Raji (cell line): ENCODE measurements around the gene INF2.

ENCODE experiments used
- POLR2A ChIP-seq: IDR thresholded peaks from 2 replicates; pipeline ENCODE4 v1.6.1; 2011; ENCODE audit warnings: low read depth, low read length, control low read depth; ENCODE audit not compliant: insufficient read depth

The INF2 gene

DNA sequence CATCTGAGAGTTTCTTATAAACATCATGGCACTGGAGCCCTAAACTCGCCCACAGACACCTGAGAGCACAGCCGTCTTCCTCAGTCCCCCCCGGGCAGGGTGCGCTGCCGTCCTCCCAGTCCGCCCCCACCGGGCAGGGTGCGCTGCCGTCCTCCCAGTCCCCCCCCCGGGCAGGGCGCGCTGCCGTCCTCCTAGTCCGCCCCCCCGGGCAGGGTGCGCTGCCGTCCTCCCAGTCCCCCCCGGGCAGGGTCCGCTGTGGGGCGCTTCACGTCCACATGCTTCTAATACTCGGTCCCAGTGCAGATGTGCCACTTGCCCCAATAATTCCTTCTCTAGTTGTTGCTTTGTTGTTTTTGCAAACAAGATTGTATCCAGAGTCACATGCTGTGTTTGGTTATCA is 27.7 kb downstream of the INF2 start:
- TF ChIP-seq POLR2A = no peak

DNA sequence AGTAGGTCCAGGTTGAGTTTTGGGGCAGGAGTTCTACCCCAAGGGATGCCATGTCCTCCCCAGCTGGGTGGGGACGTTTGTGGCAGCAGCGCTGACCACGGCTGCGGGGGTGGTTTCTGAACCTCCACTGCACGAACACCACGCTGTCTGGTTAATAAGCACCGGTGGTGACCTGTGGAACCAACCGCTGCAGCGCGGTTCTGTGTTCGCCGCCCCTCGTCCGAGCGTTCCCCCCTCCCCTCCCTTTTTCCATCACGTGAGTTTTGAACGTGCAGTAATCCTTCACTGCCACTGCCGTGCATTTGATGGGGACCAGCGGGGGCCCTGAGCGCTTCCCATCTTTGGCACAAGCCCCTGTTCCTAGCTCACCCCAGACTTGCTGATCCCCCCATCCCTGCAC is 28.2 kb downstream of the INF2 start:
- TF ChIP-seq POLR2A = no peak

DNA sequence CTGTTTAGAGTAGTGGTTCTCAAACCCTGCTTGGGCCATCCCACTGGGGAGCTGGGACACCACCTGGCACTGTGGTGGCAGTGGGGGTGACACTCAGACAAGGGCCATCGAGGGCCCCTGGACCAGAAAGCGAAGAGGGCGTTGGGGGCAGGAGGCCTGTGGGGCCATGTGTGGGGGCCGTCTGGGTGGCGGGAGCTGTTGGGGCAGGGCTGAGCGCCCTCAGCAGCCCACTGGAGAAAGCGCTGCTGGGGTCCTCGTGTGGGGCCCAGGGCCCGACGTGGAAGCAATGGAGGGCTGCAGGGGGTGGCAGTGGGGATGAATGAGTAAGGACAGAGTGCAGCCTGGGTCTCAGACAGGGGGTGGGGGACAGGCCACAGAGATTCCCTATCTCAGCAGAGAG is 28.7 kb downstream of the INF2 start:
- TF ChIP-seq POLR2A = no peak

DNA sequence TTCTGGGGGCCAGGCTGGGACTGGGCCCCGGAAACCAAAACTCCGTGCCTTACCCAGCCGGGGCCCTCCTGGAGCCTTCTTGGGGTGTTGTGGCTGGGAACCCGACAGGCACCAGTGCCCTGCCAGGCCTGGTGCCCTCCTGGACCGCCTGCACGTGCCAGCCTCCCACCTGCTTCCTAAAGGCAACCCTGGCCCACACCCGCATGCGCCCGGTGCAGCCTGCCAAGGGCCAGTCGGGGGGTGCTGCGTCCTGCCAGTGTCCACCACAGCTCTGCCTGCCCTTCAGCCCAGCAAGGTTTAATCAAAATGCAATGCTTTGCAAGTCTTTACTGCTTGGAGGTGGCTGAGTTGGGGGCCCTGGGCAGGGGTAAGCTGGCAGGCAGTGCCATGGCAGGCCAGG is 29.5 kb downstream of the INF2 start:
- no peak for TF ChIP-seq POLR2A

DNA sequence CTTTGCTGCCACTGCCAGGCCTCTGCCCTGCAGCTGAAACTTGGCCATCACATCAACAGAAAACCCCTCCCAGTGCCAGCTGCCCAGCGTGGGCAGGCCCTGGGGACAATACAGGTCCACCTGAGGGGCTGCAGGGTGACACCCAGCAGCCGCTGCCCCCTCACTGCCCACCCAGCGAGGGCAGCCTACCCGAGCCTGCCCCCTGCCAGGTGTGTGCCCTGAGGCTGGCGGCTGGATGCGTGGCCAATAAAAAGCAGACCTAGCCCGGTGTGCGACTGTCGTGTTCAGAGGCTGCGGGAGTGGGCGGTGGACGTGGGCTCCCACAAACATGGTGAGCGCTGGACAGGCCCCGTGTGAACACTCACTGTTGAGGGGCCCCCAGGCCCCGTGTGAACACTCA is 29.9 kb downstream of the INF2 start:
- TF ChIP-seq POLR2A = no peak

DNA sequence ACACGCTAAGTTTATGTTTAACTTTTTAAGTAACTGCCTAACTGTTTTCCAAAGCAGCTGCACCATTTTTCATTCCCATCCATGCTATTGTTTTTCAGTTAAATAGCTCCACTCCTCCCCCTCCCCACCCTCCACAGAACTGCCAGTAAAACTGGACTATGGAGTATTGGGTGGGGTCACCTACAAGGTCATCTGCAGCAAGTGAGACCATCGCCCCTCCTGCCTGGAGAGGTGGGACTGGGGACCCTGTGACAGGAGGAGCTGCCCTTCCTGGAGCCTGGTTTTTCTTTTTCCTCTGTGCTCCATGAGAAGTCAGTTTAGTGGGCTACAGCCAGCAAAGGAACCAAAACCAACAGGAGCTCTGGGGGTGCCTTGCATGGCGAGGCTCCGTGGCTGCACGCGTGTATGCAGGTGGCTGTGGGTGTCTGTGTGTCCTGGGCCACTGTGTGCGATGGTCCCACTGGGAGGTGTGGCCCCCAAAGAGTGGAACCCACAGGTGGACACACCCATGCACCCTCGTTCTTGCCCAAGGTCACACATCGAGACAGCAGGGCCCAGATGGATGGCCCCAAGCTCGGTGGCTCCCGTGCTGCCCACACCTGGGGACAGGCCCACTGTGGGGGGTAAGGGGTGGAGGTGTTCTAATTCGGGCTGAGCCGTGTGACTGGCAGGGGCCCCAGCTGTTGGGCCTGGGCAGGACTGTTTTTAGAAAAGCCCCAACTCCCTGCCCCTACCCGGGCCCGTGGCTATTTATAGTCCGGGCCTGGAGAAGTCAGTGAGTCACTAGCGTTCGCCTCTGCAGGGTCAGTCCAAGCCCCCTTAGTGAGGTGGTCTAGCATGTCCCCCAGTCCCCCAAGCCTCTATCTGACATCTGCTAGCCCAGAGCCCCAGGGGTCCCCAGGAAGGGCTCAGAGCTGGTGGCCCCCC is 32.4 kb downstream of the INF2 start:
- no peak for TF ChIP-seq POLR2A

DNA sequence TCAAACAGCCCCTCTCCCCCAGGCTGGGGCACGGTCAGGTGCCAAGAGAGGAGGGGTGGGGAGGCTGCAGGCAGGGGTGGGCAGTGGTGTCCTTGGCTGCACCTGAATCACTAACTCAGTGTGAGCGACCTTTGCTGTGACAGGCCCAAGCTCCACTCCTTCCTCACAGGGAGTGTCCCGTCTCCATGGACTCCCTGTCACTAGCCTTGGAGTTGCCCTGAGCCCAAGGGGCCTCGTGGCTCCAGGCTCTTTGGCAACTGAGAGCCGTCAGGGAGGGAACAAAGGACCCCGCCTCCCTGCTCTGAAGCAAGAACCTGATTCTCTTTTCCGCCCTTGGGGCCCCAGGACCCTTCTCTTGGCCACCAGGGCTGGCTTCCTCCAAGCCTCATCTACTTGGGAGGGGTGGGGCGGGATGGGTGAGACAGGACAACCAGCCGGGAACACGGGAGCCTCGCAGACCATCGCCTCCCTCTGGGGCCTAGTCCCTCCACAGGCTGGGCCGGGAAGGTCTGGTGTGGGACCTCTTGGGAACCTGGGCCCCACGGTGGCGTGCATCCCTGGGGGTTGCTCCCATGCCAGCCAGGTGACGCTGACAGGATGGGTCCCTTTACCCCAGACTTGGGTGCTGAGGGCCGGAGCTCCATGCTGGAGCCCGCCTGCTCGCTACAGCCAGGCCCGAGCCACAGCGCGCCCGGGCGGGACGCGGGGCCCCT is 33.7 kb downstream of the INF2 start:
- no peak for TF ChIP-seq POLR2A

DNA sequence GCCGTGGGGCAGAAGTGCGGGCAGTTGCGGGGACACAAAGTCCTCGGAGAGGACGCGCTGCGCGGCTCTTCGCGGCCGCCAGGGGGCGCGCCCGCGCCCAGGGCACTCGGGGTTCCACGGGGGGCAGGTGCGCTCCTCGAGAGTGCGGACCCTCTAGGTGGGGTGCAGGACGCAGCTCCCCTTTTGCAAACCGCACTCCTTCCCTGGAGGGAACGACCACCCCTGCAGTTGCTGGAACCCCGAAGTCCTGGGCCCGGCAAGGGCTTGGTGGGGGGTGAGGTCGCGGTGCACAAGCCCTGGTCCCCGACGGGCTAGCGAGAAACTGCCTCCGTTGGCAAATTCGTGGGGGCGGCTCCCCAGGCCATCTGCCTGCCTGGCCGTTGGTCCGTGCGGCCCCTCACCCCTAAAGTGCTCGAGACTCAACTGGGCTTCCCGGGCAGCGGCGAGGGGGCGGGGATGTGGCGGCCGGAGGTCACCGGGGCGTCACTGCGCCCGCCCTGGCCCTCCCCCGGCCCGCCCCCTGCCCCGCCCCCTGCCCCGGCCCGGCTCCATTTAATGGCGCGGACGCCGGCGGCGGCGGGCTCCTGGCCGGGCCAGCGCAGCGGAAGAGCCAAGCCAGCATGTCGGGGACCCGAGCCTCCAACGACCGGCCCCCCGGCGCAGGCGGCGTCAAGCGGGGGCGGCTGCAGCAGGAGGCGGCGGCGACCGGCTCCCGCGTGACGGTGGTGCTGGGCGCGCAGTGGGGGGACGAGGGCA is 34.4 kb downstream of the INF2 start, which contains the start of gene ADSS1:
ADSS1 (plus strand) TSS at position 579 of the 756 bp plus-strand sequence; CDS start at position 621, 42 bp downstream.
- TF ChIP-seq POLR2A = peak; percentile 42; the same call in 1 of the 2 replicates

DNA sequence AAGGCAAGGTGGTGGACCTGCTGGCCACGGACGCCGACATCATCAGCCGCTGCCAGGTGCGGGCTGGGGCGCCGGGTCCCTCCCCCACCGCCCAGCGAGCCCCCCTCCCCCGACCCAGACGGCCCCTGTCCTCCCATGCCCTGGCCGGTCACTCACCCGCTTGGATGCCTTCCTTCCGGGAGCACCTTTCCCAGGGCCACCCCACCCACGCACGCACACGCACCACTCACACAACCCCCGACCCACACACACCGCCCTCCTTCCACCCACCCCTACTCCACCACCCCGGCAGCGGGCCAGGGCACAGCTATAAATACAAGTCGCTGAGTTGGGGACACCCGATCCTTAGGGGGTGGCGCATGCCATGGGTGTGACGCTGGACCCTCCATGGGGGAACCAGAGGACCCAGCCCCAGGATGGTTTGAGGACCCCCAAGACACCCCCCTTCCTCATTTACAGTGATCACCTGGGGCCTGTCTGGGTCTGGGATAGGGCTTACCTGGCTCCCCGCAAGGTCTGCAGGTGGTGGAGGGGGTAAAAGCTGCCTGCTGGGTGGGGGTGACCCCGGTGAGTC is 35.1 kb downstream of the INF2 start:
- TF ChIP-seq POLR2A = no peak

DNA sequence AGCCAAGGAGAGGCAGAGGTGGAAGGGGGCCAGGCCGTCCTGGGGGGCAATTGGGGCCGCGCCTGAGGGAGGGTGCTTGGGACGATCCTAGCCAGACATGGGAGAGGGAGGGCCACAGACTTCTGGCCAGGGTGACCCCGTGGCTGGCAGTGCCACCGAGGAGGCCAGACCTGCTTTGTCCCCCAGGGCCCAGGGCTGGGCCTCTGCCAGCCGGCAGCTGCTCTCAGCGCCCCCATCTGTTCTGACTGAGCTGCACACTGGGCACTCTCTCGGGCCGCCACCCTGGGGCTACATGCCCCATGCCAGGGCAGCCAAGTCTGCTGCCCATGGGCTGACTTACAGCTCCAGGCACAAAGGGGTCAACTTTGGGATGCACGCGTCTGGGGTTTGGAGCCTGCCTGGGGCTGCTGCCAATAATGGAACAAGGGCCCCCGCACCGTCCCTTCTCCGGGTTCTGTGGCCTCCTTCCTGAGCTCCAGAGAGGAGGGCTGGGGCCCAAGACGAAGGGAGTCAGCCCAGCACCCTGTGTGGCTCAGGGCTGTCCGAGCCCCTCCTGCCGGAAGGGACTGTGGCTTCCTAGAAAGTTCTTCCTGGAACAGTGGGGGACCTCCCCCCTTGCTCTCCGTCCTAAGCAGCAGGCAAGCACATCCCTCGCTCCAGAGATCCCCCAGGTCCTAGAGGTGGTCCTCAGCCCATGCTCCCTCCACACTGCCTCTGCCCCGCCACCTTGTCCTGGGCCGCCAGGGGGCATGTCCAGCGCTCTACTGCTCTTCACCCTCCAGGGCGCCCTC is 35.8 kb downstream of the INF2 start:
- TF ChIP-seq POLR2A = no peak

DNA sequence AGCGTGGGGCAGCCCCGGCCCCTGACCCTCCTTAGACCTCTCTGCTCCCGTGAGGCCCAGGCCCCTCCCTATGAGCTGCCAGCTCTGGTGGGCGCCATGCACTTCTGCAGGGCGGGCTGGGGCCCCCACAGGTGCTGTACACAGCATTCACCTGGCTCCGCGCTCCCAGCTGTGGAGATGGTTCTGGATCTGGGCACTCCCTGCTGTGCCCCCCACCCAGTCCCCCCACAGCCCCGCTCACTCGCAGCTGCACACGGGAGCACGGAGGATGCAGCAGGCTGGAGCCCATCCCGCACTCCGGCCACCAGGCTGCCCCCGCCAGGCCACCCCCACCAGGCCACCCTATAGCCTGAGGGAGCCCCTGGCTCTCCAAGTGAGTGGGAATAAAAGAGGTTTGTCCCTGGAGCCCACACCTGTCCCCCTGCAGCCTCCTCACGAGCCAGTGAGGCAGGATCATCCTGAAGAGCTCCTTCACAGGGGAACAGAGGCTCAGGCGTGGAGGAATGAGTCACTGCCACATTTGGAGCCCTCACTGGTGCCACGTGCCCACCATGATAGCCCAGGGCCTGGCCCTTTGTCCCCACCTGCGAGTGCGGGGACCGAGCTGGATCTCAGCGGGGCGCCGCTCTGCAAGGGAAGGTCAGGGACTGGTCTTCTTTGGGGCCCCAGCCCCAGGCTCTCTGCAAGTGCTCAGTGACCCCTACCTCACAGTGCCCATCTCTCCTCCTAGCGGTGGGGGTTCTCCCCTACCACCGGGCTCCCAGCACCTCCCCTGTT is 36.5 kb downstream of the INF2 start:
- no peak for TF ChIP-seq POLR2A

DNA sequence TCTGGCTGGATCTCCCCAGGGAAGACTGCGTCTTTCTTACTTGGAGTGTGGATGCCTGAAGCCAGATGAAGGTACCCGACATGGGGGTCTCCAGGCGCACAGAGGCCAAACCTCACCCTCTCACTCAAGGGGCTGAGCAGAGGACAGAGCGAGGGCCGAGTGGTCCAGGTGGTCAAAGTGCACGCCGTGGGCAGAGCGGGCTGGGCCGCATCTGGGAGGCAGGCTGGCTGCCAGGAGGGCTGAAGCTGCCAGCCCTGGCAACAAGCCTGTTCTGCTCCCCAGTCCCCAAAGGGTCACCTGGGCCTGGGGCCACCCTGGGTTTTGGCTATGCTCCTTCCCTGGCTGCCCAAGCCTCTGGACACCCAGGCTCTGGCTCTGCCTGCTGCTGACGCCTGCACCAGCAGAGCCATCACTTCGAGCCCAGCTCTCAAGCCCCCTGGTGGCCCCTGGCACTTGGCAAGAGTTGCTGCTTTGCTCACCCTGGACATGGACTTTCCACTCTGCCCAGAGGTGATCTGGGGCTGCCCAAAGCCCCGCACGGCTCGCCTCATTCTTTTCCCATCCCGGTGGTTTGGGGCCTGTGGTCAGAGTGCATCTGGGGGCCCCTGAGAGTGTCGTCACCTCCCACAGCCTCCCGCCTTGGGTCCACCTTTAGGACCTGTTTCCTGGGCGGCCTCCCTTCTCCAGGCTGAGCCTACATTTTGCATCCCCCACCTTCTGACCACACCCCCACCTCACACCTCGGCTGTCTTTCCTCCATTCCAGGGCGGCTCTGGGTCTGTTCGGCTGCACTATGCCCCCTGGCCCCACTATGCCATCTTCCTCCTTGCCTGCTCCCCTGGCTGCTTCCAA is 37.4 kb downstream of the INF2 start:
- no peak for TF ChIP-seq POLR2A

DNA sequence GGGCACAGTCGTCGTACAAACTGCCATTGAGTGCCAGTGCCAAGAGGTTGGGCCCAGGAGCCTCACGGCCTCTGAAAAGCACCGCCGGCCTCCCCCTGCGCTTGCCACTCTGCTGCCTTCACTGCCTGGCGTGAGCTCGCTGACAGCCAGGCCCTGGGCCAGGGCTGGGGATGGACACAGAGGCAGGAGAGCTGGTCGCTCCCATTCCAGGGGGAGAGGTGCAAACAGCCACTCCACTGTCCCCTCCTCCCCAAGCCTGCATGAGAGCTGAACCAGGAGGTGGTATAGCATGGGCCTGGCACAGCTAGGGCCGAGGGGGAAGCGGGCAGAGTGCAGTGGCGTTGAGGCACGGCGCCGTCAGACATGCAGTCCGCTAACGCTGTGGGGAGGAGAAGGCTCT is 39.2 kb downstream of the INF2 start:
- no peak for TF ChIP-seq POLR2A

DNA sequence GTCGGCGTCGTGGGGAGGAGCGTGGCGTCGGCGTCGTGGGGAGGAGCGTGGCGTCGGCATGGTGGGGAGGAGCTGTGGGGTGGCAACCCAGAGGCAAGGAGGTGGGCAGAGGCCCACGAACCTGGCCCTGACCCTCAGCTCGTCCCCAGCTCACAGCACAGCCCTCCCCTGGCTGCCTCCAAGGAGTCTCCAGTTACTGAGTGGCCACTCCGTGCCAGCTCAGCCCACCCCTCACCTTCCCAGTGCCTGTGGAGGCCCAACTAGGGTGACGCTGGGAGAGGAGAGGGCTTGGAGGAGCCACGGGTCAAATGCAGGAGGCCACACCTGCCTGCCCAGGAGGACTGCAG is 40.4 kb downstream of the INF2 start:
- no peak for TF ChIP-seq POLR2A
